ENCODE results near the gene FDX1. TPM values are rescaled to one million over a fixed set of nuclear protein-coding genes. Genes with fewer than 3 reads are reported as not detected.

The FDX1 gene
- total RNA-seq, 1 experiment from 2014 or later, result 14.5 TPM

GRCh38 chr11:110392056-110392455 is 37.7 kb upstream of the FDX1 start:
- H3K79me2 ChIP-seq (ENCODE audit: insufficient read depth, low read length), result no peaks in the 10 kb centered on the region
- no peaks in the 10 kb centered on the region for H3K9me3 ChIP-seq (ENCODE audit: control insufficient read depth in 1 of 2, insufficient read depth in 1 of 2, low read depth in 1 of 2, low read length in 2 of 2)
- H3K4me1 ChIP-seq (ENCODE audit: control insufficient read depth in 1 of 2, insufficient read depth in 2 of 2, low read length in 2 of 2), result no peaks in the 10 kb centered on the region
- no peaks in the 10 kb centered on the region for H3K9me2 ChIP-seq (ENCODE audit: insufficient read depth)
- no peak overlapping the region for H3K4me3 ChIP-seq (replicated peaks in 1 of 2; ENCODE audit: low read depth in 1 of 2, low read length in 2 of 2)
- ChIA-PET POLR2A (no interaction called here), RAD21 (ENCODE audit: low non-redundant PET in 1 of 2, low total read pairs in 2 of 2, uncharacterized antibody in 2 of 2, unreplicated experiment in 2 of 2) (no interaction called here), CTCF (interaction anchor here (1.2 kb wide), 1 partner anchor 15 kb away, joined by 3 read pairs; no protein-coding TSS in a partner anchor)
- H3K4me2 ChIP-seq (ENCODE audit: low read length), result no peak overlapping the region
- H3K36me3 ChIP-seq (ENCODE audit: control insufficient read depth in 1 of 2, insufficient read depth in 2 of 2, low read length in 2 of 2), result no peaks in the 10 kb centered on the region
- no peak overlapping the region for H3K27ac ChIP-seq (ENCODE audit: low read depth, low read length)
- no peaks in the 10 kb centered on the region for H4K20me1 ChIP-seq (ENCODE audit: insufficient read depth)
- H3K9ac ChIP-seq (ENCODE audit: low read length), result no peak overlapping the region
- ATAC-seq, result no peak
- no TSS peak for BruUV-seq (replicated peaks)
- DNase-seq (ENCODE audit: low read depth, low spot score), result no peak
- TF ChIP-seq FOSL1 (IDR thresholded peaks at IDR 0.05; ENCODE audit: low read depth) (no peak), CTCF (IDR thresholded peaks at IDR 0.05 in 2 of 3, conservative IDR thresholded peaks at IDR 0.05 in 1 of 3; ENCODE audit: borderline replicate concordance in 1 of 3, insufficient read depth in 1 of 3, low read depth in 2 of 3, low read length in 2 of 3) (no peak), JUND (IDR thresholded peaks at IDR 0.05) (no peak), POLR2AphosphoS5 (IDR thresholded peaks at IDR 0.05; ENCODE audit: low read depth, low read length) (no peak), EGR1 (IDR thresholded peaks at IDR 0.05; ENCODE audit: low read depth) (no peak), ZNF274 (IDR thresholded peaks at IDR 0.05; ENCODE audit: low read depth, low read length) (no peak), EZH2phosphoT487 (IDR thresholded peaks at IDR 0.05; ENCODE audit: borderline replicate concordance) (no peak), TCF7L2 (IDR thresholded peaks at IDR 0.05; ENCODE audit: borderline replicate concordance, extremely low read depth, insufficient read depth, insufficient read length) (no peak), ZFX (IDR thresholded peaks at IDR 0.05) (no peak), ELF1 (IDR thresholded peaks at IDR 0.05; ENCODE audit: borderline replicate concordance, low read depth) (no peak), MAX (IDR thresholded peaks at IDR 0.05) (no peak), ATF3 (IDR thresholded peaks at IDR 0.05) (no peak), ZBTB33 (IDR thresholded peaks at IDR 0.05; ENCODE audit: extremely low read depth, insufficient replicate concordance, low read length) (no peak), SRF (IDR thresholded peaks at IDR 0.05; ENCODE audit: low read depth) (no peak), SP1 (IDR thresholded peaks at IDR 0.05; ENCODE audit: low read depth) (no peak), YY1 (IDR thresholded peaks at IDR 0.05; ENCODE audit: extremely low read depth, insufficient replicate concordance, low read depth, low read length) (no peak), SIN3A (IDR thresholded peaks at IDR 0.05; ENCODE audit: low read depth) (no peak), REST (IDR thresholded peaks at IDR 0.05; ENCODE audit: low read depth) (no peak), RAD21 (IDR thresholded peaks at IDR 0.05; ENCODE audit: low read depth) (no peak)
- H2AFZ ChIP-seq (ENCODE audit: low read depth, low read length, poor library complexity, severe bottlenecking), result no peak overlapping the region
- intact Hi-C loops (cut with micrococcal nuclease), result no loop called here
- no peaks in the 10 kb centered on the region for H3K27me3 ChIP-seq (ENCODE audit: insufficient read depth, low read length)

All from HCT116 (cell line).